ENCODE measurements around the gene TP53INP2.

- TF ChIP-seq POLR2A (IDR thresholded peaks at IDR 0.05) (no peak), CTCF (IDR thresholded peaks at IDR 0.05) (no peak), EP300 (IDR thresholded peaks at IDR 0.05) (no peak)
These were observed 2.6 kb upstream of the TP53INP2 start for GRCh38 chr20:34701405-34702085.

Measured in upper lobe of left lung (tissue), 4 donors.